MM.1S (cell line): ENCODE measurements around the gene SLAMF8.
A peak's percentile ranks its signal among the peaks of the same experiment; 100 is the strongest.

ENCODE experiments used
- DNase-seq: peaks from one replicate; pipeline ENCODE4 v3.0.0-alpha.2; 2015
- H2AFZ ChIP-seq: fragments of 300-600 bp; sonication (generic); 2 replicates; pipeline ENCODE4 v1.6.0; 2016; ENCODE audit warnings: antibody characterized with exemption, low read length
- H3F3A ChIP-seq: fragments of 300-600 bp; sonication (generic); 2 replicates; pipeline ENCODE4 v1.6.1; 2016; ENCODE audit warnings: mild to moderate bottlenecking, antibody characterized with exemption, low read length, moderate library complexity, mixed read lengths; ENCODE audit not compliant: insufficient read depth
- H3K27ac ChIP-seq: fragments of 300-600 bp; sonication (generic); 2 replicates; pipeline ENCODE4 v1.5.1; 2016; ENCODE audit warnings: mild to moderate bottlenecking, low read length
- H3K27me3 ChIP-seq: fragments of 300-600 bp; sonication (generic); replicated peaks from 2 replicates; pipeline ENCODE4 v1.6.0; 2016; ENCODE audit warnings: low read length; ENCODE audit not compliant: insufficient read depth
- H3K36me3 ChIP-seq: fragments of 300-600 bp; sonication (generic); replicated peaks from 2 replicates; pipeline ENCODE4 v1.6.1; 2016; ENCODE audit warnings: mild to moderate bottlenecking, low read length, mixed read lengths; ENCODE audit not compliant: insufficient read depth
- H3K4me1 ChIP-seq: fragments of 300-600 bp; sonication (generic); 2 replicates; pipeline ENCODE4 v1.6.1; 2016; ENCODE audit warnings: low read length, mixed read lengths
- H3K4me2 ChIP-seq: fragments of 300-600 bp; sonication (generic); 2 replicates; pipeline ENCODE4 v1.6.0; 2016; ENCODE audit warnings: low read depth, low read length
- H3K4me3 ChIP-seq: fragments of 300-600 bp; sonication (generic); 2 replicates; pipeline ENCODE4 v1.5.1; 2016; ENCODE audit warnings: low read length, mixed read lengths
- H3K79me2 ChIP-seq: fragments of 300-600 bp; sonication (generic); 2 replicates; pipeline ENCODE4 v1.6.1; 2016; ENCODE audit warnings: mixed run types, low read length, mixed read lengths
- H3K9ac ChIP-seq: fragments of 300-600 bp; sonication (generic); 2 replicates; pipeline ENCODE4 v1.6.1; 2016; ENCODE audit warnings: low read length, mixed read lengths
- H3K9me2 ChIP-seq: fragments of 300-600 bp; sonication (generic); replicated peaks from 2 replicates; pipeline ENCODE4 v1.6.1; 2016; ENCODE audit warnings: mild to moderate bottlenecking, low read length, mixed read lengths; ENCODE audit not compliant: insufficient read depth
- H3K9me3 ChIP-seq: fragments of 300-600 bp; sonication (generic); replicated peaks from 2 replicates; pipeline ENCODE4 v1.6.1; 2016; ENCODE audit warnings: mild to moderate bottlenecking, low read length, mixed read lengths; ENCODE audit not compliant: insufficient read depth
- H4K20me1 ChIP-seq: fragments of 300-600 bp; sonication (generic); 2 replicates; pipeline ENCODE4 v1.6.1; 2016; ENCODE audit warnings: mild to moderate bottlenecking, low read length, moderate library complexity, mixed read lengths; ENCODE audit not compliant: insufficient read depth
- EZH2 ChIP-seq: fragments of 300-600 bp; sonication (generic); optimal IDR thresholded peaks from 2 replicates; pipeline ENCODE3; 2017; ENCODE audit warnings: low read depth, mild to moderate bottlenecking, antibody characterized with exemption, low read length, mixed read lengths
- EZH2phosphoT487 ChIP-seq: fragments of 300-600 bp; sonication (generic); IDR thresholded peaks from 2 replicates; pipeline ENCODE4 v1.6.1; 2018; ENCODE audit warnings: antibody characterized with exemption, low read length
- TF ChIP-seq, protein P1 (sequence below): fragments of 300-600 bp; sonication (generic); IDR thresholded peaks from 2 replicates; pipeline ENCODE4 v1.5.1; 2016; ENCODE audit warnings: antibody characterized with exemption, low read length, mixed read lengths

The SLAMF8 gene

DNA sequence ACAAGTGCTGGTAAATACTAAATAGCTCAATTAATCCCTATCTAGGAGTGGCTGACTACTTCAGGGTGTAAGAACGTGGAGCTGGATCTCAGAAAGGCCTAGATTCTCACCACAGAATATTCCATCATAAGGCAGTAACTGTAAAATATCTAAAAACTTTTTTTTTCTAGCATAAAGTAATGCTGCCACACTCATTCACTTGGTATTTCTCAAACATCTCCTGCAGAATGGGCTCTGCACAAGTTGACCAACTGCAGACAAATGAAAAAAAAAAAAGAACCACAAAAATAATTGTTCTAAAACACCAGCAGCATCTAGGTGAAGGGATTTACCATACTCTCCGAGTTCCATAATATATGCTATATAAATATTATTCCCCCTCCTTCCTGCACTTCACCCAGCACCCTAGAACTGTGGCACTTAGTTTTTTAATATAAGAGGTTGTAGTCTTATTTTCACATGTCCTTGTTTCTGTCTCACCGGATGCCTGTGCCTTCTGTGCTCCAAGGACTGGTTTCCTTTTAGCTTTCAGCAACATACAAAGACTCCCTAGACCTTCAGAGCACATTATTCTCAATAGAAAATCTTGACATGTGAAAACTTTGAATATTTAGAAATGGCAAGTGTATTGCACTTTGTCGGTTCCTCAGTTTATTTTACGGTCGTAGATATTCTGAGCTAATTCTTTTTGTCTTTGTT is 26.9 kb downstream of the SLAMF8 start:
- H3K4me2 ChIP-seq, result peak overlapping the region; percentile 99; the same call in 1 of the 2 replicates
- H3K9ac ChIP-seq, result no peak overlapping the region
- no peak overlapping the region for H2AFZ ChIP-seq

GRCh38 chr1:159854116-159854692 is 27.5 kb downstream of the SLAMF8 start:
- Histone ChIP-seq H3K27ac (peak overlapping the region; percentile 36; the same call in 1 of the 2 replicates), H3K4me2 (peak overlapping the region; percentile 99), H3K9ac (peak overlapping the region; percentile 79), H3F3A (peaks cover 8% of the 10 kb centered on the region; the same call in 1 of the 2 replicates), H2AFZ (peak overlapping the region; percentile 91), H3K79me2 (no peaks in the 10 kb centered on the region), H4K20me1 (no peaks in the 10 kb centered on the region), H3K27me3 (no peaks in the 10 kb centered on the region), H3K4me1 (peaks cover 4% of the 10 kb centered on the region; the same call in 1 of the 2 replicates), H3K36me3 (no peaks in the 10 kb centered on the region), H3K9me2 (no peaks in the 10 kb centered on the region), H3K9me3 (no peaks in the 10 kb centered on the region), H3K4me3 (peak overlapping the region; percentile 75)
- DNase-seq, result no peak
- TF ChIP-seq, protein P1, sequence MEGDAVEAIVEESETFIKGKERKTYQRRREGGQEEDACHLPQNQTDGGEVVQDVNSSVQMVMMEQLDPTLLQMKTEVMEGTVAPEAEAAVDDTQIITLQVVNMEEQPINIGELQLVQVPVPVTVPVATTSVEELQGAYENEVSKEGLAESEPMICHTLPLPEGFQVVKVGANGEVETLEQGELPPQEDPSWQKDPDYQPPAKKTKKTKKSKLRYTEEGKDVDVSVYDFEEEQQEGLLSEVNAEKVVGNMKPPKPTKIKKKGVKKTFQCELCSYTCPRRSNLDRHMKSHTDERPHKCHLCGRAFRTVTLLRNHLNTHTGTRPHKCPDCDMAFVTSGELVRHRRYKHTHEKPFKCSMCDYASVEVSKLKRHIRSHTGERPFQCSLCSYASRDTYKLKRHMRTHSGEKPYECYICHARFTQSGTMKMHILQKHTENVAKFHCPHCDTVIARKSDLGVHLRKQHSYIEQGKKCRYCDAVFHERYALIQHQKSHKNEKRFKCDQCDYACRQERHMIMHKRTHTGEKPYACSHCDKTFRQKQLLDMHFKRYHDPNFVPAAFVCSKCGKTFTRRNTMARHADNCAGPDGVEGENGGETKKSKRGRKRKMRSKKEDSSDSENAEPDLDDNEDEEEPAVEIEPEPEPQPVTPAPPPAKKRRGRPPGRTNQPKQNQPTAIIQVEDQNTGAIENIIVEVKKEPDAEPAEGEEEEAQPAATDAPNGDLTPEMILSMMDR, result no peak
- TF ChIP-seq EZH2phosphoT487, result no peak

More for the DNA sequence above, 26.9 kb downstream of the SLAMF8 start:
- TF ChIP-seq EZH2 (no peak), EZH2phosphoT487 (no peak)
- TF ChIP-seq, protein P1, result no peak
- no peaks in the 10 kb centered on the region for H3K79me2 ChIP-seq
- peak overlapping the region; percentile 75; the same call in 1 of the 2 replicates for H3K4me3 ChIP-seq
- peaks cover 8% of the 10 kb centered on the region; the same call in 1 of the 2 replicates for H3F3A ChIP-seq
- H3K4me1 ChIP-seq, result peaks cover 4% of the 10 kb centered on the region; the same call in 1 of the 2 replicates
- H3K36me3 ChIP-seq, result no peaks in the 10 kb centered on the region
- H3K9me2 ChIP-seq, result no peaks in the 10 kb centered on the region
- H3K27me3 ChIP-seq, result no peaks in the 10 kb centered on the region
- H4K20me1 ChIP-seq, result no peaks in the 10 kb centered on the region
- H3K9me3 ChIP-seq, result no peaks in the 10 kb centered on the region
- DNase-seq, result no peak
- H3K27ac ChIP-seq, result no peak overlapping the region

GRCh38 chr1:159854693-159855192 is 28.1 kb downstream of the SLAMF8 start:
- TF ChIP-seq, protein P1, result no peak; the same call in 1 of the 2 replicates
- TF ChIP-seq EZH2phosphoT487, result no peak
- no peak for TF ChIP-seq EZH2
- peaks cover 4% of the 10 kb centered on the region; the same call in 1 of the 2 replicates for H3K4me1 ChIP-seq
- H2AFZ ChIP-seq, result peak overlapping the region; percentile 91
- peak; percentile 93 for DNase-seq
- H3K36me3 ChIP-seq, result no peaks in the 10 kb centered on the region
- no peaks in the 10 kb centered on the region for H3K27me3 ChIP-seq
- H3K9me3 ChIP-seq, result no peaks in the 10 kb centered on the region
- peak overlapping the region; percentile 99 for H3K4me2 ChIP-seq
- H4K20me1 ChIP-seq, result no peaks in the 10 kb centered on the region
- H3F3A ChIP-seq, result peaks cover 8% of the 10 kb centered on the region; the same call in 1 of the 2 replicates
- H3K27ac ChIP-seq, result peak overlapping the region; percentile 36; the same call in 1 of the 2 replicates
- no peaks in the 10 kb centered on the region for H3K9me2 ChIP-seq
- H3K4me3 ChIP-seq, result peak overlapping the region; percentile 75
- peak overlapping the region; percentile 79 for H3K9ac ChIP-seq
- H3K79me2 ChIP-seq, result no peaks in the 10 kb centered on the region
